Measurements from ENCODE around the gene MALRD1. TPM values are rescaled to one million over a fixed set of nuclear protein-coding genes. Genes with fewer than 3 reads are reported as not detected.

The MALRD1 gene
- total RNA-seq, 1 experiment from 2014 or later: not detected

GRCh38 chr10:19466709-19467108 is 418.1 kb downstream of the MALRD1 start:
- H3K4me1 ChIP-seq (ENCODE audit: control insufficient read depth, insufficient read depth, low read length): no peaks in the 10 kb centered on the region
- ChIA-PET CTCF (no interaction called here), POLR2A (no interaction called here)
- H3K27ac ChIP-seq (ENCODE audit: low read length): no peak overlapping the region
- no peaks in the 10 kb centered on the region for H3K9me3 ChIP-seq (ENCODE audit: control insufficient read depth, insufficient read depth, low read depth, low read length)
- H3K4me3 ChIP-seq (ENCODE audit: low read depth in 2 of 2, low read length in 2 of 2): no peak overlapping the region
- no peak for DNase-seq (ENCODE audit: low read depth, low spot score)
- intact Hi-C loops (cut with micrococcal nuclease; ENCODE audit: unreplicated experiment): no loop called here
- TF ChIP-seq REST (IDR thresholded peaks at IDR 0.05; ENCODE audit: insufficient read depth in 1 of 2, low read depth in 2 of 2, low read length in 1 of 2) (no peak), POLR2AphosphoS5 (IDR thresholded peaks at IDR 0.05; ENCODE audit: low read depth, low read length) (no peak), CTCF (IDR thresholded peaks at IDR 0.05) (no peak), TCF7L2 (IDR thresholded peaks at IDR 0.05; ENCODE audit: low read depth, low read length) (no peak), SIN3A (IDR thresholded peaks at IDR 0.05; ENCODE audit: borderline replicate concordance, insufficient read depth, low read depth, low read length) (no peak)
- no peak for ATAC-seq
- BruUV-seq (replicated peaks): no TSS peak
- no peaks in the 10 kb centered on the region for H3K27me3 ChIP-seq (ENCODE audit: control insufficient read depth, insufficient read depth, low read length)
- in situ Hi-C loops (cut with HindIII; ENCODE audit: low pct_unique_long_range_greater_than_20kb, low sequenced_read_pairs): no loop called here
- no peaks in the 10 kb centered on the region for H3K36me3 ChIP-seq (ENCODE audit: control insufficient read depth, insufficient read depth, low read length)

GRCh38 chr10:19468413-19468812 is 419.8 kb downstream of the MALRD1 start:
- ATAC-seq (no peak), DNase-seq (ENCODE audit: low read depth, low spot score) (no peak)
- intact Hi-C loops (cut with micrococcal nuclease; ENCODE audit: unreplicated experiment): no loop called here

More at GRCh38 chr10:19468413-19468812, 419.8 kb downstream of the MALRD1 start:
- TF ChIP-seq SIN3A (IDR thresholded peaks at IDR 0.05; ENCODE audit: borderline replicate concordance, insufficient read depth, low read depth, low read length) (no peak), CTCF (IDR thresholded peaks at IDR 0.05) (no peak), TCF7L2 (IDR thresholded peaks at IDR 0.05; ENCODE audit: low read depth, low read length) (no peak), REST (IDR thresholded peaks at IDR 0.05; ENCODE audit: insufficient read depth in 1 of 2, low read depth in 2 of 2, low read length in 1 of 2) (no peak), POLR2AphosphoS5 (IDR thresholded peaks at IDR 0.05; ENCODE audit: low read depth, low read length) (no peak)
- CTCF ChIA-PET: no interaction called here
- Histone ChIP-seq H3K4me3 (ENCODE audit: low read depth in 2 of 2, low read length in 2 of 2) (no peak overlapping the region), H3K27ac (ENCODE audit: low read length) (no peak overlapping the region), H3K36me3 (ENCODE audit: control insufficient read depth, insufficient read depth, low read length) (no peaks in the 10 kb centered on the region), H3K27me3 (ENCODE audit: control insufficient read depth, insufficient read depth, low read length) (no peaks in the 10 kb centered on the region), H3K4me1 (ENCODE audit: control insufficient read depth, insufficient read depth, low read length) (no peaks in the 10 kb centered on the region), H3K9me3 (ENCODE audit: control insufficient read depth, insufficient read depth, low read depth, low read length) (no peaks in the 10 kb centered on the region)
- POLR2A ChIA-PET: no interaction called here
- no TSS peak for BruUV-seq (replicated peaks)
- in situ Hi-C loops (cut with HindIII; ENCODE audit: low pct_unique_long_range_greater_than_20kb, low sequenced_read_pairs): no loop called here

All from Panc1 (cell line).